Suprapubic skin (tissue), 4 donors: Measurements from ENCODE around the gene GPATCH1.

Experiments used
- EP300 ChIP-seq: sonication (generic); formaldehyde crosslinking; IDR thresholded peaks from one replicate; pipeline ENCODE4 v1.6.1; 2017; ENCODE audit warnings: antibody characterized with exemption
- POLR2A ChIP-seq, 2 donors: fragments of 450-650 bp; IDR thresholded peaks; one replicate each; pipeline ENCODE4 v1.6.1; 2017; ENCODE audit warnings: antibody characterized with exemption in 2 of 2, mild to moderate bottlenecking in 2 of 2, moderate library complexity in 2 of 2
- POLR2AphosphoS5 ChIP-seq, 3 donors: sonication (generic); formaldehyde crosslinking; IDR thresholded peaks; one replicate each; pipeline ENCODE4 v1.6.1; 2017; ENCODE audit warnings: antibody characterized with exemption in 3 of 3
- TF ChIP-seq, protein P1 (sequence below), 2 donors: fragments of 200-600 bp in 1 of 2; fragments of 450-650 bp in 1 of 2; sonication (generic) in 1 of 2; IDR thresholded peaks; one replicate each; pipeline ENCODE4 v1.5.1; 2016 to 2019; ENCODE audit warnings: antibody characterized with exemption in 2 of 2, mild to moderate bottlenecking in 1 of 2, moderate library complexity in 1 of 2

DNA sequence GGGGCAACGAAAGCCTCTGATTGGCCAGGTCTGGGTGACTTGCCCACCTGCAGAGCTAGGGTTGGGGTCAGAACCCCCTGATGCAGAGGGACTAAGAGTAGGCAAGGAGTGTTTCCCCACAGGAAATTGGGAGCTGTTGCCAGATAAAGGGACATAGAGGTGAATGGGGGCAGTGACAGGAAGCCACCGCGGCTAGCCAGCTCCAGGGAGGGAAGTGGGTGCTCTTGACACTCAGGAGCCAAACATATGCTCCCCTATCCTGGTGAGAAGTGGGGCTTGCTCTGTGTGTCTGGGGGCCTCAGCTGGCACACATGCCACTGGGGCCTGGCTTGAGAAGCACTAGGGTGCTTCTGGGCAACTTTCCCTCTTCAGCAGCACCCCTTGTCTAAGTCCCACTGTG, 76.9 kb downstream of the GPATCH1 start:
- no peak for TF ChIP-seq EP300
- TF ChIP-seq, protein P1, sequence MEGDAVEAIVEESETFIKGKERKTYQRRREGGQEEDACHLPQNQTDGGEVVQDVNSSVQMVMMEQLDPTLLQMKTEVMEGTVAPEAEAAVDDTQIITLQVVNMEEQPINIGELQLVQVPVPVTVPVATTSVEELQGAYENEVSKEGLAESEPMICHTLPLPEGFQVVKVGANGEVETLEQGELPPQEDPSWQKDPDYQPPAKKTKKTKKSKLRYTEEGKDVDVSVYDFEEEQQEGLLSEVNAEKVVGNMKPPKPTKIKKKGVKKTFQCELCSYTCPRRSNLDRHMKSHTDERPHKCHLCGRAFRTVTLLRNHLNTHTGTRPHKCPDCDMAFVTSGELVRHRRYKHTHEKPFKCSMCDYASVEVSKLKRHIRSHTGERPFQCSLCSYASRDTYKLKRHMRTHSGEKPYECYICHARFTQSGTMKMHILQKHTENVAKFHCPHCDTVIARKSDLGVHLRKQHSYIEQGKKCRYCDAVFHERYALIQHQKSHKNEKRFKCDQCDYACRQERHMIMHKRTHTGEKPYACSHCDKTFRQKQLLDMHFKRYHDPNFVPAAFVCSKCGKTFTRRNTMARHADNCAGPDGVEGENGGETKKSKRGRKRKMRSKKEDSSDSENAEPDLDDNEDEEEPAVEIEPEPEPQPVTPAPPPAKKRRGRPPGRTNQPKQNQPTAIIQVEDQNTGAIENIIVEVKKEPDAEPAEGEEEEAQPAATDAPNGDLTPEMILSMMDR (IDR thresholded peaks at IDR 0.05): no peak
- no peak for TF ChIP-seq POLR2AphosphoS5 (IDR thresholded peaks at IDR 0.05)
- no peak for TF ChIP-seq POLR2A (IDR thresholded peaks at IDR 0.05)
